Breast epithelium (tissue), 3 donors: ENCODE results near the gene TMEM30B.

Experiments
- CTCF ChIP-seq, 3 donors: fragments of 450-650 bp; IDR thresholded peaks; one replicate each; pipeline ENCODE4 v1.5.1; 2016 to 2017; ENCODE audit warnings: antibody characterized with exemption in 3 of 3, mild to moderate bottlenecking in 3 of 3, moderate library complexity in 3 of 3
- POLR2A ChIP-seq: fragments of 450-650 bp; IDR thresholded peaks from one replicate; pipeline ENCODE4 v1.6.1; 2016; ENCODE audit warnings: antibody characterized with exemption, mild to moderate bottlenecking, moderate library complexity
- POLR2AphosphoS5 ChIP-seq, 3 donors: sonication (generic); formaldehyde crosslinking; IDR thresholded peaks; one replicate each; pipeline ENCODE4 v1.6.1; 2017; ENCODE audit warnings: antibody characterized with exemption in 3 of 3

- TF ChIP-seq CTCF (IDR thresholded peaks at IDR 0.05) (no peak), POLR2A (no peak), POLR2AphosphoS5 (IDR thresholded peaks at IDR 0.05) (no peak)
These were observed 42.8 kb upstream of the TMEM30B start for GRCh38 chr14:61323970-61324369.
